GM21619 (cell line): ENCODE measurements around the gene RNF41.
"Not testable (repeated sequence)": the region's sequence is repeated elsewhere in the genome, so short reads cannot be mapped to it uniquely, and the experiment has no call there.

Source experiments
- ATAC-seq: cut with Tn5 transposase; IDR thresholded peaks from one replicate; pipeline ENCODE4 v1.9.1; 2021; ENCODE audit not compliant: unreplicated experiment

RNF41 gene

GRCh38 chr12:56213878-56214277, 7.8 kb downstream of the RNF41 start:
- no peak for ATAC-seq

GRCh38 chr12:56212361-56212760, 9.4 kb downstream of the RNF41 start:
- no peak for ATAC-seq

GRCh38 chr12:56208006-56208405, 13.7 kb downstream of the RNF41 start:
- no peak for ATAC-seq

- no peak for ATAC-seq
These were observed 15.1 kb downstream of the RNF41 start for GRCh38 chr12:56206452-56207166.

GRCh38 chr12:56205445-56205844, 16.3 kb downstream of the RNF41 start:
- ATAC-seq, result no peak

- ATAC-seq, result no peak
These were observed 17.4 kb downstream of the RNF41 start for GRCh38 chr12:56204275-56204674.

GRCh38 chr12:56202838-56203237, 18.9 kb downstream of the RNF41 start:
- no peak for ATAC-seq

- ATAC-seq, result no peak
These were observed 19.4 kb downstream of the RNF41 start for GRCh38 chr12:56202366-56202765.

GRCh38 chr12:56198836-56199235, 22.9 kb downstream of the RNF41 start:
- ATAC-seq, result no peak

- ATAC-seq, result no peak
These were observed 23.6 kb downstream of the RNF41 start for GRCh38 chr12:56197921-56198635.

- ATAC-seq, result not testable (repeated sequence)
These were observed 24.7 kb downstream of the RNF41 start for GRCh38 chr12:56196818-56197550.

- ATAC-seq, result no peak
These were observed 28.6 kb downstream of the RNF41 start for GRCh38 chr12:56193025-56193578.

GRCh38 chr12:56192582-56192981, 29.1 kb downstream of the RNF41 start:
- no peak for ATAC-seq

- ATAC-seq, result no peak
These were observed 31.0 kb downstream of the RNF41 start for GRCh38 chr12:56190695-56191155.

- ATAC-seq, result peak; percentile 28
These were observed 31.6 kb downstream of the RNF41 start for GRCh38 chr12:56189918-56190694.

- ATAC-seq, result peak; percentile 66
These were observed 32.4 kb downstream of the RNF41 start, which contains the start of gene SMARCC2 for GRCh38 chr12:56189099-56189917. Gene SMARCC2, minus strand, starts transcription at chr12:56189483. Its CDS starts 22 bp downstream, at chr12:56189461.

GRCh38 chr12:56188778-56189098, 33.0 kb downstream of the RNF41 start:
- no peak for ATAC-seq

- ATAC-seq, result no peak
These were observed 33.5 kb downstream of the RNF41 start for GRCh38 chr12:56188131-56188777.

GRCh38 chr12:56186957-56187356, 34.8 kb downstream of the RNF41 start:
- no peak for ATAC-seq
